Skeletal muscle satellite cell (primary cell): Measurements from ENCODE around the gene GRIK1.

Experiments used
- H3K27me3 ChIP-seq: 2 replicates; pipeline ENCODE4 v1.7.0; 2013; ENCODE audit warnings: low read length; ENCODE audit not compliant: control insufficient read depth, insufficient read depth
- H3K36me3 ChIP-seq: 2 replicates; pipeline ENCODE4 v1.7.0; 2013; ENCODE audit warnings: mild to moderate bottlenecking, control low read depth, low read length; ENCODE audit not compliant: insufficient read depth
- H3K4me1 ChIP-seq: 2 replicates; pipeline ENCODE4 v1.7.0; 2013; ENCODE audit warnings: low read length; ENCODE audit not compliant: control insufficient read depth, insufficient read depth
- H3K4me2 ChIP-seq: 2 replicates; pipeline ENCODE4 v1.7.0; 2013; ENCODE audit warnings: mild to moderate bottlenecking, low read length
- H3K4me3 ChIP-seq: 2 replicates; pipeline ENCODE4 v1.7.0; 2013; ENCODE audit warnings: low read length
- H3K9ac ChIP-seq: 2 replicates; pipeline ENCODE4 v1.7.0; 2013; ENCODE audit warnings: mild to moderate bottlenecking, low read depth, low read length, moderate library complexity
- H3K9me3 ChIP-seq: replicated peaks from 2 replicates; pipeline ENCODE4 v1.7.0; 2013; ENCODE audit warnings: mild to moderate bottlenecking, control low read depth, low read length

The GRIK1 gene

GRCh38 chr21:29540289-29540688 lies 399.5 kb downstream of the GRIK1 start:
- Histone ChIP-seq H3K4me3 (peak overlapping the region; percentile 1), H3K4me2 (no peak overlapping the region), H3K4me1 (peaks cover 33% of the 10 kb centered on the region), H3K36me3 (no peaks in the 10 kb centered on the region), H3K9me3 (no peaks in the 10 kb centered on the region), H3K27me3 (no peaks in the 10 kb centered on the region), H3K9ac (no peak overlapping the region)

DNA sequence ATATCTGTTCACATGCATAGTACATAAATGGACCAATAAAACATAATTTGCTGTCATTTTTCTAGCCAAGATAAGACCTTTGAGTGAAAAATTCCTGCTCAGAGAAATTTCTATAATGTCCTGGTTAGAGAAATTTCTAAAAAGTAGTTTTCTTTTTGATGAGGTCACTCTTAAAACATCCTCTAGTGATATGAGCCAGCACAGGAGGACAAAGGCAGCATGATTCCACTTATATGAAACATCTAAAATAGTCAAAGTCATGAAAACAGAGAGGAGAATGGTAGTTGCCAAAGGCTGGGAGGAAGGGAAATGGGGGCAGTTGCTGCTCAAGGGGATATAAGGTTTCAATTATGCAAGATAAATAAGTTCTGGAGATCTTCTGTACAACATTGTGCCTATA lies 401.7 kb downstream of the GRIK1 start:
- H3K4me3 ChIP-seq, result peak overlapping the region; percentile 7
- peaks cover 33% of the 10 kb centered on the region for H3K4me1 ChIP-seq
- H3K4me2 ChIP-seq, result peak overlapping the region; percentile 51
- H3K9me3 ChIP-seq, result no peaks in the 10 kb centered on the region
- no peaks in the 10 kb centered on the region for H3K36me3 ChIP-seq
- peak overlapping the region; percentile 57 for H3K9ac ChIP-seq
- no peaks in the 10 kb centered on the region for H3K27me3 ChIP-seq

DNA sequence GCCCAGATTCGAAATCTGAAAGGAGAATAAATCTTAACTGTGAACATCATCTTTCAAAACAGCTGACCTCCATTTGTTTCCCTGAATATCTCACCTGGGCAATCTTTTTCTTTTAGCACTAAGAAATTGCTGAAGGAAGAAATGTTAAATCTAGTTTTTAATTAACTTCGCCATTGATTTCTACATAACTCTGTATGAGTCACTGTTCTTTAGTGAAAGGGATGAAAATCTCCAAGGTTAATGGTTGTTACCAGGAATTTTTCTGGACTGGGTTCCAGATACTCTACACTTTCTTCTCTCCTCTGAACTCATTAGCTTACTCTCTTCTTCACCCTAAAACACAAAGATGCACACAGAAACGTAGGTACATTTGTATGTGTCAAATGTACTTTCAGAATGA lies 405.3 kb downstream of the GRIK1 start:
- Histone ChIP-seq H3K4me2 (no peak overlapping the region), H3K9ac (no peak overlapping the region), H3K4me3 (no peak overlapping the region), H3K9me3 (no peaks in the 10 kb centered on the region), H3K27me3 (no peaks in the 10 kb centered on the region), H3K4me1 (peaks cover 21% of the 10 kb centered on the region), H3K36me3 (no peaks in the 10 kb centered on the region)

DNA sequence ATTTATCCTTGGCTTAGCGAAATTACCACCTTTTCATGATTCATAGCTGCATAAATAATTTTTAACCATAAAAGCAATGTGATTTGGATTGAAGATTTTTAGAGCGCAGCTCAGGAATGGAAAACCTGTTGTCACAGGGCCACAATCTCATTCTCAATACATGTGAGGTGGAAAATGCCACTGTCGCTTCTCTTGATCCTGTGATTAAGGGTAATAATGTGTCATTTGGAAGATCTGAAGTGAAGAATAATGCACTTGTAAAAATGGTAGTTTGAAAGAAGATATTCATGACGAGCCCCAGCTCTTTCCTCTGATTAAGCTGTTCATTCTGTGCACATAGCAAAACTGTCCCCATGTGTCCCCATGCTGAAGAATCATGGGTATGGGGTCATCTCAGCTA lies 410.7 kb downstream of the GRIK1 start:
- Histone ChIP-seq H3K4me2 (no peak overlapping the region), H3K36me3 (no peaks in the 10 kb centered on the region), H3K4me3 (no peak overlapping the region), H3K27me3 (no peaks in the 10 kb centered on the region), H3K4me1 (no peaks in the 10 kb centered on the region), H3K9ac (no peak overlapping the region), H3K9me3 (no peaks in the 10 kb centered on the region)

GRCh38 chr21:29526545-29526944 lies 413.3 kb downstream of the GRIK1 start:
- Histone ChIP-seq H3K4me2 (no peak overlapping the region), H3K36me3 (no peaks in the 10 kb centered on the region), H3K9ac (no peak overlapping the region), H3K9me3 (no peaks in the 10 kb centered on the region), H3K4me3 (no peak overlapping the region), H3K27me3 (no peaks in the 10 kb centered on the region), H3K4me1 (no peaks in the 10 kb centered on the region)

DNA sequence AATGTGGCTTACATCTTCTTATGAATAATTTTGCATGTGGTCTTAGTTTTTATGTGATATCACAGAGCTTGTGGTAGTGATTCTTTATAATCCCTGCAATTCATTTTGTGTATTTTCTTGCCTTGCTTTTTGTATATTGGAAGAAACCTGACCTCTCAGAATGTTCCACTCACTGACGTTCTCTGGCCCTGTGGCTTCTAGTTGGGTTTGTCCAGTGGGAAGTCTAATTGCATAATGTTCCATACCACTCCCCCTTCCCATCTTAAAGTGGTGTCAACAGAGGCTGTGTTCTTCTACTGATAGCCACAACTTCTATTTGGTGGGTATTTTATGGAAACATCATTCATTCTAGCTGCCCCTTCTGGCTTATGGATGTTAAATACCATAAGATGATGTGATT lies 415.7 kb downstream of the GRIK1 start:
- H3K36me3 ChIP-seq, result no peaks in the 10 kb centered on the region
- no peak overlapping the region for H3K4me3 ChIP-seq
- no peaks in the 10 kb centered on the region for H3K27me3 ChIP-seq
- no peak overlapping the region for H3K4me2 ChIP-seq
- H3K9ac ChIP-seq, result no peak overlapping the region
- H3K4me1 ChIP-seq, result no peaks in the 10 kb centered on the region
- H3K9me3 ChIP-seq, result no peaks in the 10 kb centered on the region

DNA sequence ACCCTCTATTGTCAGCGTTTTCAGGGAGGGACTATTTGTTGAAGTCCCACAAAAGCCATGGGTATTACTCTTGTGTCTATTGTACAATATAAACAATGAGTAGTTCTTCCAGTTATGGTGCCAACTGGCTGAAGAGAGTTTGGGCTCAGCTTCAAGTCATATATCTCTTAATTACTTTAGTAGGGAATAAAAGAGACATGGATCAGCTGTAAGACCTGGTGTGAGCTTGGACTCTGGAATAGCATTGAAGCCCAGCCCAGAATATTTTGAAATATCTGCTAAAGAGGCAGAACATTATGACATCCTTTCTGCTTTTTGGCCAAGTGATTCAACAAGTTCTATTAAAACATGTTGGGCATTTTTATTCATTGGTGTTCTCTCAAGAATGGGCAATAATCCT lies 416.1 kb downstream of the GRIK1 start:
- Histone ChIP-seq H3K9me3 (no peaks in the 10 kb centered on the region), H3K4me3 (no peak overlapping the region), H3K4me2 (no peak overlapping the region), H3K4me1 (no peaks in the 10 kb centered on the region), H3K36me3 (no peaks in the 10 kb centered on the region), H3K27me3 (no peaks in the 10 kb centered on the region), H3K9ac (no peak overlapping the region)

DNA sequence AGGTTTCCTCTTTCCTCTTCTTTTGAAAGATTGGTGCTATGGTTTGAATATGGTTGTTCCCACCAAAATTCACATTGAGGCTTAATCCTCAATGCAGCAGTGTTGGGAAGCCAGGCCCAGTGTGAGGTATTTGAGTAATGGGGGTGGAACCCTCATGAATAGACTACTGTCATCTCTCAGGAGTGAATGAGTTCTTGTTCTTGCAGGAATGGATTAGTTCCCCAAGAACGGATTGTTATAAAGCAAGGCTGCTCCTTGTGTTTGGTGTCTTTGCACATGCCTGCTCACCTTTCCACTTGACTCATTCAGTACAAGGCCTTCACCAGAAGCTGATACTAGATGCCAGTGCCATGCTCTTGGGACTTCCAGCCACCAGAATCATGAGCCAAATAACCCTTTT lies 417.9 kb downstream of the GRIK1 start:
- no peak overlapping the region for H3K4me2 ChIP-seq
- H3K36me3 ChIP-seq, result no peaks in the 10 kb centered on the region
- no peaks in the 10 kb centered on the region for H3K9me3 ChIP-seq
- no peaks in the 10 kb centered on the region for H3K27me3 ChIP-seq
- H3K9ac ChIP-seq, result no peak overlapping the region
- no peak overlapping the region for H3K4me3 ChIP-seq
- no peaks in the 10 kb centered on the region for H3K4me1 ChIP-seq

GRCh38 chr21:29520171-29520570 lies 419.6 kb downstream of the GRIK1 start:
- no peaks in the 10 kb centered on the region for H3K9me3 ChIP-seq
- H3K36me3 ChIP-seq, result no peaks in the 10 kb centered on the region
- no peak overlapping the region for H3K9ac ChIP-seq
- no peak overlapping the region for H3K4me3 ChIP-seq
- no peaks in the 10 kb centered on the region for H3K4me1 ChIP-seq
- no peak overlapping the region for H3K4me2 ChIP-seq
- H3K27me3 ChIP-seq, result no peaks in the 10 kb centered on the region

DNA sequence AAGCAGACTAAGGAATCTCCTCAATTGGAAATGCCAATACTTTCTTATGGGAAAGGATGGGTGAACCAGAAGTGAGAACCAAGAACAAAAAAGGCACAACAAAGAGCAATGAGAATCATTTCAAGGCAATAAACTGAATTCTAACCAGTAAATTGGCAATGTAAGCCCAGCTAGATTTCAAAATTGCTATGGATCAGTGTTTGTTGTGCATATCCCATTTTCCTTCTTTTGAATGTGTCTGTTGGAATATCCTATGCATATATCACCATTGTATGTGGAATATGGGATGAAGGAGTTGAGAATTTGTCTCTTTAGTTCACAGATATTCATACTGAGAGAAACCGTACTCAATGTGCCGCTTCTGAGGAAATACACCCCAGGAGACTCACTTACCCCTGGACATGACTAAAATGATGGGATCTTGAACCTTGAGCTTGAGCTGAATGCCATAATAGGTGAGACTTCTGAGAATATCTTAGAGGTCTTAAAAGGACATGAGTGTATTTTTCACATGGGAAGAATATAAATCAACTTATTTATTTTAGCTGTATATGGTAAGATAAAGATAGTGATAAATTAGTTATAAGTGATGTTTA lies 425.0 kb downstream of the GRIK1 start:
- no peak overlapping the region for H3K4me3 ChIP-seq
- H3K9me3 ChIP-seq, result peaks cover 11% of the 10 kb centered on the region
- H3K36me3 ChIP-seq, result no peaks in the 10 kb centered on the region
- H3K27me3 ChIP-seq, result no peaks in the 10 kb centered on the region
- H3K9ac ChIP-seq, result no peak overlapping the region
- no peaks in the 10 kb centered on the region for H3K4me1 ChIP-seq
- H3K4me2 ChIP-seq, result no peak overlapping the region

GRCh38 chr21:29513535-29513934 lies 426.3 kb downstream of the GRIK1 start:
- H3K9ac ChIP-seq, result no peak overlapping the region
- no peak overlapping the region for H3K4me3 ChIP-seq
- no peak overlapping the region for H3K4me2 ChIP-seq
- no peaks in the 10 kb centered on the region for H3K4me1 ChIP-seq
- H3K36me3 ChIP-seq, result no peaks in the 10 kb centered on the region
- H3K27me3 ChIP-seq, result no peaks in the 10 kb centered on the region
- H3K9me3 ChIP-seq, result peaks cover 11% of the 10 kb centered on the region

GRCh38 chr21:29511096-29511495 lies 428.7 kb downstream of the GRIK1 start:
- Histone ChIP-seq H3K36me3 (no peaks in the 10 kb centered on the region), H3K4me2 (no peak overlapping the region), H3K9me3 (peaks cover 11% of the 10 kb centered on the region), H3K27me3 (no peaks in the 10 kb centered on the region), H3K4me3 (no peak overlapping the region), H3K4me1 (peaks cover 2% of the 10 kb centered on the region), H3K9ac (no peak overlapping the region)
